T-helper 17 cell (primary cell): Measurements from ENCODE around the gene OBSL1. TPM values are rescaled to one million over a fixed set of nuclear protein-coding genes. Genes with fewer than 3 reads are reported as not detected.

Experiments used
- ATAC-seq: fragments of 150-1000 bp; cut with Tn5 transposase; 2 replicates; pipeline ENCODE4 v1.10.0; 2021; ENCODE audit warnings: mild to moderate bottlenecking, moderate library complexity
- DNase-seq, 3 donors: peaks; one replicate each; pipeline versions ENCODE4 v3.0.0 to v3.0.0-alpha.2; 2020 to 2021
- H3K9me3 ChIP-seq: one replicate; pipeline ENCODE4 v1.7.0; 2013; ENCODE audit warnings: low read length, mild to moderate bottlenecking; ENCODE audit not compliant: control insufficient read depth, poor library complexity, severe bottlenecking
- H3K27ac Mint-ChIP-seq: one replicate; pipeline ENCODE4 v1.8.0; 2022; ENCODE audit warnings: mild to moderate bottlenecking, moderate library complexity, mixed read lengths
- H3K27me3 Mint-ChIP-seq: one replicate; pipeline ENCODE4 v1.8.0; 2022; ENCODE audit warnings: mixed read lengths
- H3K36me3 Mint-ChIP-seq: one replicate; pipeline ENCODE4 v1.8.0; 2022; ENCODE audit warnings: low read depth, mixed read lengths
- H3K4me1 Mint-ChIP-seq: one replicate; pipeline ENCODE4 v1.8.0; 2022; ENCODE audit warnings: mild to moderate bottlenecking, mixed read lengths
- H3K4me3 Mint-ChIP-seq: one replicate; pipeline ENCODE4 v1.8.0; 2022; ENCODE audit warnings: mild to moderate bottlenecking, moderate library complexity, mixed read lengths
- total RNA-seq, 4 donors: library from RNA in 2 of 4; stranded (reverse) in 2 of 4; gene quantifications; one replicate each; pipeline ENCODE4 v1.2.3 and lab custom pipeline; 2022 to 2026

OBSL1 gene
- total RNA-seq, 2 donors from 2014 or later, result 0.67 to 1.1 TPM

DNA sequence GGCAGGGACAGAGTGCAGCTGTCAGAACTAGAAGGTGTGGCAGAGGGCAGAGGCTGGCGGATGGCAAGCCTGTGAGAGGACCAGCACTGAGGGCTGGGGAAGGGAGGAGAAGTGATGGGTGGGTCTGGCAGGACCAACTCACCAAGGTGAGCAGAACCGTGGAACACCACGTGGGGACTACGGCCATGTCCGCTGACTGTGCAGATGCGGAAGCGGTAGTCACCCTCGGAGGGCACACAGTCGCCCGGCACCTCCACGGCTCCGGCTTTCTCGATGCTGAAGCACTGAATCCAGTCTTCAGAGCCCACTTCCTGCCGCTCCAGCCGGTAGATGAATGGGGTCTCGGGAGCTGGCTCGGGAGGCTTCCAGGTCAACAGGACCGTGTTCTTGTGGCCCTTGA lies 4.2 kb downstream of the OBSL1 start:
- DNase-seq, result no peak
- Mint-ChIP-seq H3K27me3 (peaks cover 71% of the 10 kb centered on the region), H3K4me1 (no peaks in the 10 kb centered on the region), H3K36me3 (peaks cover 3% of the 10 kb centered on the region), H3K4me3 (no peak overlapping the region), H3K27ac (no peak overlapping the region)
- H3K9me3 ChIP-seq, result no peaks in the 10 kb centered on the region
- ATAC-seq, result no peak

DNA sequence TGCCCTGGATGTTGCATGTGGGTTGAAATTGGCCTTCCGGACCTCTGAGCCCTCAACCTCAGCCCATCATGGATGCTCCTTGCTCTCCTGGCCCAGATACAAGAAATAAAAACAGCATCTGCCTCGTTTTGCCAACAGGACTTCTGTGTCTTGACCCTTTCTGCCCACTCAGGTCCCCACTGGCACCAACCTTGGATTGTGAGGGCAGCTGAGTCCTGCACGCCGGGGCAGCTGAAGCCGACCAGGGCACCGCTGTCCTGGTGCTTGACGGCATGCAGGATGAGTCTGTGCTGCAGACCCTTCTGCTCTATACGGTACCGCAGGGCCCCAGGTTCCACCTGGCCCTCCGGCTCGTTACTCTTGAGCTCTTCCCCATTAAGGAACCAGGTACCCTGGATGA lies 4.7 kb downstream of the OBSL1 start:
- Mint-ChIP-seq H3K27ac (no peak overlapping the region), H3K27me3 (peaks cover 70% of the 10 kb centered on the region), H3K36me3 (peaks cover 3% of the 10 kb centered on the region), H3K4me1 (no peaks in the 10 kb centered on the region), H3K4me3 (no peak overlapping the region)
- H3K9me3 ChIP-seq, result no peaks in the 10 kb centered on the region
- no peak for ATAC-seq
- DNase-seq, result no peak

GRCh38 chr2:219565130-219566080 lies 5.9 kb downstream of the OBSL1 start:
- H3K4me3 Mint-ChIP-seq, result no peak overlapping the region
- H3K27ac Mint-ChIP-seq, result no peak overlapping the region
- H3K36me3 Mint-ChIP-seq, result peaks cover 3% of the 10 kb centered on the region
- no peaks in the 10 kb centered on the region for H3K4me1 Mint-ChIP-seq
- no peak for DNase-seq
- H3K9me3 ChIP-seq, result no peaks in the 10 kb centered on the region
- ATAC-seq, result no peak
- H3K27me3 Mint-ChIP-seq, result peaks cover 68% of the 10 kb centered on the region

- no peaks in the 10 kb centered on the region for H3K9me3 ChIP-seq
- H3K36me3 Mint-ChIP-seq, result no peaks in the 10 kb centered on the region
- peaks cover 58% of the 10 kb centered on the region for H3K27me3 Mint-ChIP-seq
- ATAC-seq, result no peak
- no peak for DNase-seq
- no peak overlapping the region for H3K27ac Mint-ChIP-seq
- H3K4me1 Mint-ChIP-seq, result no peaks in the 10 kb centered on the region
- H3K4me3 Mint-ChIP-seq, result no peak overlapping the region
Measured at GRCh38 chr2:219563271-219563928, 7.9 kb downstream of the OBSL1 start.

- H3K27me3 Mint-ChIP-seq, result peaks cover 51% of the 10 kb centered on the region
- DNase-seq, result no peak
Measured at GRCh38 chr2:219562049-219563020, 9.0 kb downstream of the OBSL1 start.

GRCh38 chr2:219561179-219562048 lies 9.9 kb downstream of the OBSL1 start:
- no peaks in the 10 kb centered on the region for H3K9me3 ChIP-seq
- Mint-ChIP-seq H3K27me3 (peaks cover 49% of the 10 kb centered on the region), H3K4me3 (no peak overlapping the region), H3K27ac (no peak overlapping the region), H3K4me1 (no peaks in the 10 kb centered on the region), H3K36me3 (no peaks in the 10 kb centered on the region)
- DNase-seq (no peak), ATAC-seq (no peak)

More at GRCh38 chr2:219562049-219563020, 9.0 kb downstream of the OBSL1 start:
- Mint-ChIP-seq H3K4me1 (no peaks in the 10 kb centered on the region), H3K36me3 (no peaks in the 10 kb centered on the region), H3K4me3 (no peak overlapping the region), H3K27ac (no peak overlapping the region)
- no peaks in the 10 kb centered on the region for H3K9me3 ChIP-seq
- ATAC-seq, result no peak

DNA sequence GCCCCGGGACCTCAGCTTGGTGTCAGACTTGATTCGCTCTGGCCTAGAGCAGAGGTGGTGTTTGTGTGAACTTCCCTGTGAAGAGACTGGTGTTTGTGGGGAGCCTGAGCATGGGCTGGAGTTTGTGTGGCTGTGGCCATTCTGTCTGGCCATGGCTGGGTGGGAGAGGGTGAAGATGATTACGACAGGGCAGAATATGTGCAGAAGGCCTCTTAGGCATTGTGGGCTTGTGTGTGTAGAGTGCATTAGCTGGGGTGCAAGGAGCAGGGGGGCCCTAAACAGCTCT lies 10.5 kb downstream of the OBSL1 start:
- H3K27me3 Mint-ChIP-seq, result peaks cover 43% of the 10 kb centered on the region
- no peaks in the 10 kb centered on the region for H3K9me3 ChIP-seq
- no peak overlapping the region for H3K27ac Mint-ChIP-seq
- H3K36me3 Mint-ChIP-seq, result no peaks in the 10 kb centered on the region
- no peak for DNase-seq
- H3K4me1 Mint-ChIP-seq, result no peaks in the 10 kb centered on the region
- H3K4me3 Mint-ChIP-seq, result no peak overlapping the region
- ATAC-seq, result no peak

DNA sequence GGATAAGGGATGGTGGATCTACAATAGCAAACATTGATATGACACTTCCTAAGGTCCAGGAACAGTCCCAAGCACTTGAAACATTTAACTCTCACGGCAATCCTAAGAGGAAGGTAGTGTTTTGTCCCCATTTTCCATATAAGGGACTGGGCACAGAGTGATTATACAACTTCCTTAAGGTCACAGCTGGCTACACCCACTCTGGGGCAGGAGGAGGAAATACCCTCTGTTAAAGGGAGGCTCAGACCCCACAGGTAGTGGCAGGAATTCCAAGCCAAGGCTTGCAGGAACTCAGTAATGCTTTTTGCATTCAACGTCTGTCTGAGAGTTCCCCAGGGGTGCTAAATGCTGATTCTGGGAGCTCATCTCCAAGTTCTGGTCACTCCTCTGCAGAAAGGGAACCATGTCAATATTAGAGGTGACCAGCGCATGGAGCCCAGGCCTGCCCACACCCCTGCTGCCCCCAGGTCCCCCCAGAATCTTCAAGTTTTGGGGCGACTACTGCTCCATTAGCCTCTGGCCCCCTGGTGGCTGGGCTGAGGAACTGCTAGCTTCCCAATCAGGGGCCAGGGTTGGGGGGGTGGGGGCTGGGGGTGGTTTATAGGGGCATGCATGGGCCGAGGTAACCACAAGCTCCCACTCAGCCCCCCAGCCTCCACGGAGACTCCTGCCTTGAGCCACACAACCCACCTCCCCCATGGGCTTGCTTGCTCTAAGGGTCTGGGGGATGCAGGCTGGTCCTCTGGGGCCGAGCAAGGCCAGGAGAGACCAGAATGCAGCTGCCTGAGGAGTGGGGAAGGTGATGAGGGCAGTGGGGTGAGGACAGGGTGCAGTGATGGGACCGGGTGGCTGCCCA lies 11.1 kb downstream of the OBSL1 start:
- Mint-ChIP-seq H3K27me3 (peaks cover 42% of the 10 kb centered on the region), H3K4me1 (no peaks in the 10 kb centered on the region), H3K4me3 (no peak overlapping the region), H3K36me3 (no peaks in the 10 kb centered on the region), H3K27ac (no peak overlapping the region)
- DNase-seq (no peak), ATAC-seq (peak; percentile 71)
- no peaks in the 10 kb centered on the region for H3K9me3 ChIP-seq

DNA sequence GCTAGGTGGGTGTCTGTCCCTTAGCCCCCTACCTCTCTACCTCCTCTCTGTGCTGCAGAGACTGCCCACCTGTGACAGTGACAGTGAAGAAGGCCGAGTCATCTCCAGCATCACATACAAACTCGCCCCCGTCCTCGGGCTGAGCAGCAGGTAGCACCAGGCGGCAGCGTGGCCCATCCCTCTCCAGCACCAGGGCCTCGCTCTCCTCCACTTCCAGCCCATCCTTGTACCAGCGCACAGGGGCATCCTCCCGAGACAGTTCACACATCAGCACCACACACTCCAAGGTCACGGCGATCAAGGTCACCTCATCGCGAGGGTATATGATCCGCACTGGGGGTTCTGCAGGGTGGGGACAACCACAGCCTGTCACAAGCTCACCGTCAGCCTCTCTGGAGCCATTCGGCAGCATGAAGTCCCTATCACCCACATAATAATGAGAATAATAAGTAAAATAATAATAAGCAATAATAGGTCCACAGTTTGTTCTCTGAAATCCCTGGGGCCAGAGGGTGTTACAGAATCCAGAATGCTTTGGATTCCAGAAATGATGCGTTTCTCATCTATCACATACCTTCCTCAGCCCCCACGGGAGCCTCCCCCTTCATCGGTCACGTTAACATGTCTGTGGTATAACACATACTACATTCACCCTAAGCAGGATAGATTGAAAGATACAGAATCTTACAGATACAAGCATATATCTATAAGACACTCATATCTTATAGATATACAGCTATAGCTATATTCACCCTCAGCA lies 12.0 kb downstream of the OBSL1 start:
- H3K27me3 Mint-ChIP-seq, result peaks cover 46% of the 10 kb centered on the region
- no peak for DNase-seq
- no peaks in the 10 kb centered on the region for H3K4me1 Mint-ChIP-seq
- no peak overlapping the region for H3K4me3 Mint-ChIP-seq
- no peaks in the 10 kb centered on the region for H3K36me3 Mint-ChIP-seq
- ATAC-seq, result no peak
- H3K9me3 ChIP-seq, result no peaks in the 10 kb centered on the region
- no peak overlapping the region for H3K27ac Mint-ChIP-seq

DNA sequence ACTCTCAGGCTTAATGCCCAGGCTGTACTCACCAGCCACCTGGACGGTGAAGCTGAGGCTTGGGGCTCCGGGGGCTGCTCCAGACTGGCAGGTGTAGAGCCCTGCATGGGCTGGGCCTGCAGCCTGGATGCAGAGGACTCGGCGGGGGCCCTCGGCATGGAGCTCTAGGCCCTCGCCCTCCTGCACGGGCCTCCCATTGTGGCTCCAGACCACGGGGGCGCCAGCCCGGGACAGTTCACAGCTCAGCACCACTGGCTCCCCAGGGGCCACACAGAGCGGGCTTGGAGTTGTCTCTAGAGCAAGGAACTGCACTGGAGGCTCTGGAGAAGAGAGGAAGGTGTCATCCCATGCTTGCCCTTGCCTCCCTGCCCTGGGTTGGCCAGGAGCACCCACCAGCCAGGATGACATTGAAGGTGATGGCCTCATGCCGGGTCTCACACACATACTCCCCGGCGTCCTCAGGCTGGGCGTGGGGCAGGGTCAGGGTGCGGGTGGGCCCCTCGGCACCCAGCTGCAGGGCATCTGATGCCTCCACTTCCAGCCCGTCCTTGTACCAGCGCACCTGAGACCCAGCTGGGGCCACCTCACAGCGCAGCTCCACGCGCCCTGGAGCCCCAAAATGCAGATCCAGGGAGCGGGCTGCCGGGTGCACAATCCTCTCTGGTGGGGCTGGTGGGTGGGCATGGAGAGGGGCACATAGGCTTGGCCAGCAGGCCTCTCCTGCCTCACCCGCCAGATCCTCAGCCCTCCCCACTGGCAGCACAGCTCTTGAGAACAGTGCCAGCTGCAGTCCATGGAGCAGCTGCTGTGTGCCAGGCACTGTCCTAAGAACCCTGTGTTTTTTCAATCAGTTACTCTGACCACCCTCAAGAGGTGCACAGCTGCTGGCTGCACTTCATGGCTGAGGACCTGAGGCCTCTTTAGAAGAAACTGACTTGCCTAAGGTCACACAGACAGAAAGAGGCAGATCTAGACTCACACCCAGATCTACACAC lies 13.3 kb downstream of the OBSL1 start:
- H3K9me3 ChIP-seq, result no peaks in the 10 kb centered on the region
- H3K4me1 Mint-ChIP-seq, result no peaks in the 10 kb centered on the region
- no peaks in the 10 kb centered on the region for H3K36me3 Mint-ChIP-seq
- H3K27me3 Mint-ChIP-seq, result peaks cover 46% of the 10 kb centered on the region
- no peak overlapping the region for H3K27ac Mint-ChIP-seq
- H3K4me3 Mint-ChIP-seq, result no peak overlapping the region
- DNase-seq (no peak), ATAC-seq (no peak)
